H1 (cell line): ENCODE measurements around the gene OR4E2. TPM values are rescaled to one million over a fixed set of nuclear protein-coding genes. Genes with fewer than 3 reads are reported as not detected.

Experiments used
- CTCF ChIA-PET: fragments of 300-600 bp; sonication (Branson Sonifier 250); formaldehyde crosslinking; loops from one replicate; lab custom pipeline; 2021; ENCODE audit not compliant: partially characterized antibody; lab: Charles Lee
- POLR2A ChIA-PET: fragments of 300-600 bp; sonication (Branson Sonifier 250); formaldehyde crosslinking; loops from one replicate; lab custom pipeline; 2021; ENCODE audit warnings: inconsistent platforms; ENCODE audit not compliant: partially characterized antibody; lab: Charles Lee
- DNase-seq, 2 experiments: peaks; one replicate each; pipeline versions ENCODE4 v3.0.0 to v3.0.0-alpha.2; 2010 to 2022; ENCODE audit warnings: low spot score in 2 of 2, low read depth in 1 of 2, mixed read lengths in 1 of 2
- FAIRE-seq: peaks from 2 replicates; lab custom pipeline; 2011; peaks lifted over from hg19 to GRCh38; lab: Jason Lieb, UNC
- H2AFZ ChIP-seq: 2 replicates; pipeline ENCODE4 v1.8.1; 2012; ENCODE audit warnings: low read length, inconsistent platforms
- H2AK5ac ChIP-seq: 2 replicates; pipeline ENCODE4 v1.6.1; 2013; ENCODE audit warnings: low read depth, low read length
- H2BK120ac ChIP-seq: replicated peaks from 2 replicates; pipeline ENCODE3; 2013; ENCODE audit warnings: low read depth, low read length, inconsistent platforms
- H2BK12ac ChIP-seq: 2 replicates; pipeline ENCODE4 v1.6.1; 2013; ENCODE audit warnings: low read depth, low read length
- H2BK15ac ChIP-seq: 2 replicates; pipeline ENCODE4 v1.6.1; 2013; ENCODE audit warnings: low read length
- H2BK20ac ChIP-seq: 2 replicates; pipeline ENCODE4 v1.6.1; 2013; ENCODE audit warnings: low read length
- H2BK5ac ChIP-seq: 2 replicates; pipeline ENCODE4 v1.6.1; 2013; ENCODE audit warnings: low read depth, low read length
- H3K14ac ChIP-seq: 2 replicates; pipeline ENCODE4 v1.6.1; 2013; ENCODE audit warnings: inconsistent platforms; ENCODE audit not compliant: insufficient read length
- H3K18ac ChIP-seq: 2 replicates; pipeline ENCODE4 v1.6.1; 2013; ENCODE audit warnings: low read length; ENCODE audit errors: extremely low read depth
- H3K23ac ChIP-seq: 2 replicates; pipeline ENCODE4 v1.6.1; 2013; ENCODE audit warnings: inconsistent platforms; ENCODE audit not compliant: insufficient read length
- H3K23me2 ChIP-seq: 2 replicates; pipeline ENCODE4 v1.6.1; 2013; ENCODE audit warnings: low read depth, low read length
- H3K27ac ChIP-seq: 2 replicates; pipeline ENCODE4 v1.6.1; 2011; ENCODE audit warnings: low read depth, low read length, inconsistent platforms
- H3K27me3 ChIP-seq, 4 experiments: replicated peaks in 1 of 4; 1 replicate in 1 of 4; 2 replicates in 3 of 4; pipeline versions ENCODE4 v1.6.1 to v1.8.1; 2011 to 2013; ENCODE audit warnings: low read length in 3 of 4, mild to moderate bottlenecking in 3 of 4, inconsistent platforms in 2 of 4, mixed read lengths in 2 of 4, moderate library complexity in 1 of 4; ENCODE audit not compliant: control insufficient read depth in 3 of 4, insufficient read depth in 3 of 4; ENCODE audit errors: extremely low read depth in 1 of 4
- H3K36me3 ChIP-seq, 4 experiments: 2 replicates each; pipeline versions ENCODE4 v1.6.1 to v1.8.1; 2011 to 2013; ENCODE audit warnings: mild to moderate bottlenecking in 4 of 4, low read length in 3 of 4, moderate library complexity in 2 of 4, control low read depth in 1 of 4, inconsistent platforms in 1 of 4; ENCODE audit not compliant: insufficient read depth in 4 of 4, control insufficient read depth in 2 of 4
- H3K4ac ChIP-seq: replicated peaks from 2 replicates; pipeline ENCODE3; 2013; ENCODE audit warnings: low read length, low read depth, mixed read lengths, inconsistent platforms; ENCODE audit not compliant: insufficient read length
- H3K4me1 ChIP-seq, 4 experiments: replicated peaks in 1 of 4; 1 replicate in 1 of 4; 2 replicates in 3 of 4; pipeline versions ENCODE4 v1.6.1 to v1.8.1; 2011 to 2013; ENCODE audit warnings: low read length in 3 of 4, inconsistent platforms in 2 of 4, mixed read lengths in 1 of 4; ENCODE audit not compliant: insufficient read depth in 4 of 4, control insufficient read depth in 3 of 4
- H3K4me2 ChIP-seq, 2 experiments: 2 replicates each; pipeline versions ENCODE4 v1.6.1 to v1.8.1; 2011 to 2013; ENCODE audit warnings: low read depth in 2 of 2, low read length in 2 of 2, control low read depth in 1 of 2, inconsistent platforms in 1 of 2, mild to moderate bottlenecking in 1 of 2; ENCODE audit not compliant: insufficient read depth in 1 of 2
- H3K4me3 ChIP-seq, 4 experiments: fragments of 200-600, 300-600 bp in 1 of 4; sonication (generic), shearing (Covaris generic), sonication (Bioruptor Twin) in 1 of 4; 2 replicates each; pipeline versions ENCODE4 v1.5.1 to v1.8.1; 2011 to 2016; ENCODE audit warnings: low read length in 4 of 4, low read depth in 3 of 4, control low read depth in 2 of 4, inconsistent platforms in 2 of 4, mild to moderate bottlenecking in 2 of 4, mixed read lengths in 1 of 4, moderate library complexity in 1 of 4; ENCODE audit not compliant: insufficient read depth in 2 of 4; ENCODE audit errors: extremely low read depth in 1 of 4
- H3K56ac ChIP-seq: replicated peaks from 2 replicates; pipeline ENCODE3; 2013; ENCODE audit warnings: low read depth, mild to moderate bottlenecking, mixed read lengths, low read length, inconsistent platforms; ENCODE audit not compliant: insufficient read length
- H3K79me1 ChIP-seq: 2 replicates; pipeline ENCODE4 v1.6.1; 2013; ENCODE audit warnings: low read depth, low read length, control low read depth
- H3K79me2 ChIP-seq, 2 experiments: 2 replicates each; pipeline versions ENCODE4 v1.6.1 to v1.8.1; 2012 to 2013; ENCODE audit warnings: low read length in 2 of 2, mild to moderate bottlenecking in 2 of 2, inconsistent platforms in 1 of 2; ENCODE audit not compliant: insufficient read depth in 2 of 2, control insufficient read depth in 1 of 2
- H3K9ac ChIP-seq, 4 experiments: replicated peaks in 1 of 4; 1 replicate in 1 of 4; 2 replicates in 3 of 4; pipeline versions ENCODE4 v1.6.1 to v1.8.1; 2011 to 2013; ENCODE audit warnings: low read depth in 3 of 4, low read length in 3 of 4, control low read depth in 2 of 4, mild to moderate bottlenecking in 2 of 4, moderate library complexity in 2 of 4, inconsistent platforms in 1 of 4; ENCODE audit errors: extremely low read depth in 1 of 4
- H3K9me3 ChIP-seq, 2 experiments: 2 replicates each; pipeline versions ENCODE4 v1.6.1 to v1.8.1; 2012 to 2013; ENCODE audit warnings: mild to moderate bottlenecking in 2 of 2, moderate library complexity in 2 of 2, control low read depth in 1 of 2, inconsistent platforms in 1 of 2, low read depth in 1 of 2, low read length in 1 of 2, mixed read lengths in 1 of 2; ENCODE audit not compliant: insufficient read depth in 2 of 2
- H4K20me1 ChIP-seq, 2 experiments: replicated peaks in 1 of 2; 2 replicates each; pipeline versions ENCODE3 to v1.8.1; 2011 to 2013; ENCODE audit warnings: inconsistent platforms in 2 of 2, low read length in 2 of 2, mild to moderate bottlenecking in 1 of 2; ENCODE audit not compliant: insufficient read depth in 2 of 2, control insufficient read depth in 1 of 2
- H4K5ac ChIP-seq: 2 replicates; pipeline ENCODE4 v1.6.1; 2013; ENCODE audit warnings: low read length, low read depth, mixed read lengths, inconsistent platforms; ENCODE audit not compliant: insufficient read length
- H4K8ac ChIP-seq: 2 replicates; pipeline ENCODE4 v1.8.0; 2013; ENCODE audit warnings: mild to moderate bottlenecking, moderate library complexity, low read length, inconsistent platforms; ENCODE audit not compliant: insufficient read depth; ENCODE audit errors: extremely low read depth
- H4K91ac ChIP-seq: replicated peaks from 2 replicates; pipeline ENCODE3; 2013; ENCODE audit warnings: low read length, mixed read lengths, inconsistent platforms; ENCODE audit not compliant: insufficient read length
- ZNF274 ChIP-seq: IDR thresholded peaks from 2 replicates; pipeline ENCODE4 v1.7.0; 2012; ENCODE audit warnings: low read length, borderline replicate concordance; ENCODE audit errors: extremely low read depth
- WGBS, 2 experiments: shearing (Covaris generic) in 1 of 2; methylation state at CpG; one replicate each; pipeline versions ENCODE4 v1.1.6 to v1.1.7; 2013 to 2015; ENCODE audit warnings: low lambda C conversion rate in 2 of 2, mixed read lengths in 2 of 2, inconsistent platforms in 1 of 2, low coverage in 1 of 2, missing lambda C conversion rate in 1 of 2; ENCODE audit not compliant: insufficient replicate concordance in 2 of 2, insufficient coverage in 1 of 2, insufficient read length in 1 of 2; ENCODE audit errors: extremely low coverage in 1 of 2, missing lambda C conversion rate in 1 of 2; 5-methylcytosine and 5-hydroxymethylcytosine counted together
- polyA plus RNA-seq, 7 experiments: library from polyadenylated mRNA; depleted of rRNA in 3 of 7; stranded (reverse) in 5 of 7; unstranded in 2 of 7; fragments of >200 nt in 5 of 7; fragments of 200-250 nt in 2 of 7; gene quantifications; 1 replicate in 5 of 7; 2 replicates in 1 of 7; 4 replicates in 1 of 7; pipeline versions ENCODE4 v1.2.1 to v1.2.3, GENCODE V29; 2011 to 2013; ENCODE audit warnings: missing spikeins in 2 of 7, mixed read lengths in 2 of 7
- total RNA-seq: library from RNA; stranded (reverse); fragmentation: NEBNext Ultra II Directional; extraction: Animal tissue kit (Norgen Biotek cat#: 25700); gene quantifications from 2 replicates; pipeline ENCODE4 v1.2.1, GENCODE V29; 2021

OR4E2 gene
- total and polyA plus RNA-seq, 2 of the 8 experiments (the other 6 are each of a cell fraction or from before 2014, with no cell fraction given), result not detected

DNA sequence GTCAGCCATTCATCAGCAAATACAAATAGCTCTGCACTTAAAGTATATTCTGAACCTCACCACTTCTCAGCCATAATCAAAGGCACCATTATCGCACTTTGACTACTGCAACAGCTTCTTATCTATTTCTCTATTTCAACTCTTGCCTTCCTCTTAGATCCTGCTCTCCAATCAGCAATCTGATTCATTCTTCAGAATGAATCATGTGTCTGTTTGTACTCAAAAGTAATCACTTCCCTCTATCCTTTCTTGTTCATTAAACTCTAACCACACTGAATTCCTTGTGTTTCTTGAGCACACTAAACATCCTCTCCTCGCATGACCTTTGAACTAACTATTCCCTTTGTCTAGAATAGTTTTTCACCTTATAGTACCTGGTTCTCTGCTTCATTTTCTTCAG lies 32.8 kb downstream of the OR4E2 start:
- Histone ChIP-seq H2BK20ac (no peak overlapping the region), H3K9me3 (no peaks in the 10 kb centered on the region), H2BK5ac (no peak overlapping the region), H3K27ac (no peak overlapping the region), H2BK120ac (no peak overlapping the region), H4K5ac (no peak overlapping the region), H3K4ac (no peak overlapping the region), H3K79me2 (no peaks in the 10 kb centered on the region), H3K23ac (no peak overlapping the region), H4K20me1 (no peaks in the 10 kb centered on the region), H4K91ac (no peak overlapping the region), H4K8ac (no peak overlapping the region), H2BK15ac (no peak overlapping the region), H3K9ac (no peak overlapping the region), H3K36me3 (no peaks in the 10 kb centered on the region), H2AFZ (no peak overlapping the region), H2BK12ac (no peak overlapping the region), H3K4me2 (no peak overlapping the region), H3K79me1 (no peaks in the 10 kb centered on the region), H3K56ac (no peak overlapping the region), H2AK5ac (no peak overlapping the region), H3K14ac (no peak overlapping the region), H3K23me2 (no peaks in the 10 kb centered on the region), H3K4me1 (no peaks in the 10 kb centered on the region), H3K4me3 (no peak overlapping the region), H3K18ac (no peak overlapping the region), H3K27me3 (no peaks in the 10 kb centered on the region)
- WGBS, 2 experiments, result 90% methylated on average over 2 of the region's 2 CpGs; no CpG with 5 or more reads in 1 of the 2 experiments
- DNase-seq (no peak), FAIRE-seq (no peak)
- ChIA-PET CTCF (interaction anchor here (0.9 kb wide), 1 partner anchor 25 kb away, joined by 3 read pairs; no protein-coding TSS in a partner anchor), POLR2A (no interaction called here)
- TF ChIP-seq ZNF274, result no peak
